ENCODE results near the gene SLC35A2.
A peak's percentile ranks its signal among the peaks of the same experiment; 100 is the strongest.
"Not testable (repeated sequence)": the region's sequence is repeated elsewhere in the genome, so short reads cannot be mapped to it uniquely, and the experiment has no call there.

Gene SLC35A2

DNA sequence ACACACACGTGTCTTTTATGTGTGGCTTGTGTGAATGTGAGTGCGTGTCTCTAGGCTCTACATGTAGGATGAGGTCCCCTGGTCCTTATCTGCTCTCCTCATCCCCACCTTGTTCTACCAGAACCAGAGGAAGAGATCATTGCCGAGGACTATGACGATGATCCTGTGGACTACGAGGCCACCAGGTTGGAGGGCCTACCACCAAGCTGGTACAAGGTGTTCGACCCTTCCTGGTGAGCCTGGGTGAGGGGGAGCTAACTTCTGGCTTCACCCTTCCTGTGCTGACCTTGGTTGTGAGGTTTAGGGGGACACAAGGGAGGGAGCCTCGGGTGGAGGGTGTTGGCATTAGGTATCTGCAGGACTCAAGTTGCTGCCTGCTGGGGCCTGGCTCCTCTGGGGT is 10.4 kb downstream of the SLC35A2 start:
- no peak for DNase-seq

GRCh38 chrX:48899078-48899410 is 12.4 kb downstream of the SLC35A2 start:
- no peak for DNase-seq

DNA sequence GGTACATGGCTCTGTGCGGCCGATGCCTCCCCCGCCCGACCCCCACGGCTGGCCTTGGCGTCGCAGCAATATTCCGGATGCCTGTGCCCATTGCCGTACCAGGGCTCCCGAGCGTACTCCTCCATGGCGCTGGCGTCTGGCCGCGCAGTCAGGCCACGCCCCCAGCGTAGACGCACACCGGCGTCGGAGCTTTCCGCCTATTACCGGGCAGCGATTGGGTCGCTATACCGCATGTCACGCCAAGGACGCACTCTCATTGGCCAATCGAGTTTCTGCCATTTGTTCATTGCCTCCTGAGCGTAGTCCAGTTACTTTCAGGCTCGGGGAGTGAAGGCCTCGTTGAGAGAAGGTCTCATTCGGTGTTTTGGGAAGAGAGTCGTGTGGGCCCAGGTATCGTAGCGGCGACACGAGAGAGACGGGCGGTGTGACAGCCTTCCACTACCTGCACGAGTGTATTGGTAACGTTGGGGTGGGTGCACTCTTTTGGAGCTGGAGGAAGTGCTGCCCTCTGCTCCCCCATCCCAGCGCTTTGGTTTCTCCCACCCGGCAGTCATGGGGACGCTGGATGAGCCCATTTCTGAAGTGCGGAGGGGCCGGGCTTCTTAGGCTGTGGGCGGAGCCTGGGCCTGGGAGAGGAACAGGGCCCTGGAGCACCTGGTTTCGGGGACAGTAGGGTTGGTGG is 13.7 kb downstream of the SLC35A2 start, which contains the start of the genes PQBP1 and TIMM17B:
PQBP1 (plus strand) TSS at position 306 of the 682 bp plus-strand sequence. CDS start 580 bp downstream, outside the sequence.
TIMM17B (minus strand) TSS at position 144 of the 682 bp plus-strand sequence; CDS start at position 125, 19 bp downstream.
- DNase-seq = peak; percentile 83

GRCh38 chrX:48897157-48897624 is 14.3 kb downstream of the SLC35A2 start:
- peak; percentile 56 to 60 for DNase-seq

DNA sequence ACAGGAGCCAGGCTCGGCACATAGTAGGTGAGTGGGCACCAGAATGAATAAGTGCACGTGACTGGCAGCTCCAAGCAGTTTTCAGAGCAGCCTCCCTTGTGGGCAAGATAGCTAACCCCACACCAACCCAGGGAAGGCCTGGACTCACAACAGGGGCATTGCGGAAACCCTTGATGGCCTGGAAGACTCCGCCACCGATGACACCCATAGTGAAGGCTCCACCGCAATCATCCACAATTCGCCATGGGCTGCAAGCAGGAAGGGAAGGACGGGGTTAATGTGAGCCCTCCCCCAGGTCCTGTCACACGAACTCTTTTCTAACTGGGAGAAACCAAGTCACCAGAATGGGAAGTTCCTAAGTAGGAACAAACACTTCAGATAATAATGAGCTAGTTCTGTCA is 14.8 kb downstream of the SLC35A2 start:
- DNase-seq = no peak

- no peak for DNase-seq
Measured at GRCh38 chrX:48894891-48895290, 16.6 kb downstream of the SLC35A2 start.

GRCh38 chrX:48893556-48894348 is 17.7 kb downstream of the SLC35A2 start:
- DNase-seq = no peak

DNA sequence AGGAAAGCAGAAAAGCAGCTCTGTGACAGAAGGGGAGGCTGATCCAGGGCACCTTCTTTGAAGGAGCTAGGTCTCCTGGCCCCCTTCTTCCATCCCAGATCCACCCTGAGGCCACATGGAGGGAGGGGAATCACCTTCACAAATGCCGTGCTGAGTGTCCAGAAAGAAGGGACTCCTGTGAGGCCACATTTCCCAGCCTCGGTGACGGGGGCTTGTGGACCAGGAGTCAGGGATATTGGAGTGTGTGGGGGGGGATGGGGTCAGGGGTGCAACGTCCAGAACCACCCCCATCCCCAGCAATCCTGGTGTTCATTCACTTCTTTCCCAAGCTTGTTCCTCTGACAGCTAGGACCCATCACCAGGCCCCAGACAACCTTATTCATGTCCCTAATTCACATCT is 18.6 kb downstream of the SLC35A2 start:
- DNase-seq = no peak

DNA sequence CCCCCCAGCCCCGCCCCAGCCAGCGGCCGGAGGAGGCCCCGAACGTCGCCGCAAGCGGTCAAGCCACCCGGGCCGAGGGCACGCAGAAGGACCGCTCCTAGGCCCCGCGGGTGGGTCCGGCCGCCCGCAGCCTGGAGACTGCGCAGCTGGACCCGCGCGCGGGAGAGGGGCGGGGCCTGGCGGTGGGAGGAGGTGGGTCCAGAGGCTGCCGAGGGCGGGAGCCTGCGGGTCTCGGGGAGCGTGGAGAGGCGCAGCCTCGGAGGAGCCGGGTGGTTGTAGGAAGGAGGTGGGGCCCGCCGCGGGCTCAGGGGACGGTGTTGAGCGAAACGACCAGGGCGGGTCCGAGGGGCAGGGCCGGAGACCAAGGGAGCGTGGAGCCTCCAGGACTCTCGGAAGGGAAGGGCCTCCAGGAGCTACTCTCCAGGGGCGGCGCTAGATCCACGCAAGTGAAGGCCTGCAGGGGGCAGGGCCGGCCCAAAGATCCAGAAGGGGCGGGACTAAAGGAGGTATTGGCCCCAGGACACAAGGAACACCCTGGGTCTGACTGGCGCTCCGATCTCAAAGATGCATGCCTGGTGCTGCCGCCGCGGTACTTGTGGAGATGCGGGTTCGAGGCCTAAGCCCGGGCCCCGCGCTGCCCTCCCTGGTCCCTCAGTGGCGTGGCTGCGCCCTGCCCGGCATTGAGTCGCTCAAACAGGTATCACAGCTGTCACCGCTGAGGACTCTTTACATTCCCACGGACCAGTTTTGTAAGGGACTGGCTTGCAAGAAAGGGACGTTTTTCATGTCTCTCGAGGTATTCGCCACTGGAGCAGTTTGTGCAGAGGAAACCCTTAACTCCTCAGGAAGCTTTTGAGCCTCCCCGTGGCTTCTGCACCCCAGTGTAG is 19.8 kb downstream of the SLC35A2 start:
- DNase-seq = peak; percentile 70 to 72

GRCh38 chrX:48890934-48891401 is 20.5 kb downstream of the SLC35A2 start:
- DNase-seq = no peak

- no peak for DNase-seq
Measured at GRCh38 chrX:48890296-48890925, 21.0 kb downstream of the SLC35A2 start.

GRCh38 chrX:48886586-48886985 is 24.9 kb downstream of the SLC35A2 start:
- not testable (repeated sequence) for DNase-seq

- no peak for DNase-seq
Measured at GRCh38 chrX:48883729-48884128, 27.7 kb downstream of the SLC35A2 start.

- not testable (repeated sequence) for DNase-seq
Measured at GRCh38 chrX:48876944-48877343, 34.5 kb downstream of the SLC35A2 start.

GRCh38 chrX:48872017-48872416 is 39.4 kb downstream of the SLC35A2 start:
- not testable (repeated sequence) for DNase-seq

- DNase-seq = no peak
Measured at GRCh38 chrX:48864210-48864609, 47.2 kb downstream of the SLC35A2 start.

GRCh38 chrX:48854898-48855297 is 56.5 kb downstream of the SLC35A2 start:
- no peak for DNase-seq

DNA sequence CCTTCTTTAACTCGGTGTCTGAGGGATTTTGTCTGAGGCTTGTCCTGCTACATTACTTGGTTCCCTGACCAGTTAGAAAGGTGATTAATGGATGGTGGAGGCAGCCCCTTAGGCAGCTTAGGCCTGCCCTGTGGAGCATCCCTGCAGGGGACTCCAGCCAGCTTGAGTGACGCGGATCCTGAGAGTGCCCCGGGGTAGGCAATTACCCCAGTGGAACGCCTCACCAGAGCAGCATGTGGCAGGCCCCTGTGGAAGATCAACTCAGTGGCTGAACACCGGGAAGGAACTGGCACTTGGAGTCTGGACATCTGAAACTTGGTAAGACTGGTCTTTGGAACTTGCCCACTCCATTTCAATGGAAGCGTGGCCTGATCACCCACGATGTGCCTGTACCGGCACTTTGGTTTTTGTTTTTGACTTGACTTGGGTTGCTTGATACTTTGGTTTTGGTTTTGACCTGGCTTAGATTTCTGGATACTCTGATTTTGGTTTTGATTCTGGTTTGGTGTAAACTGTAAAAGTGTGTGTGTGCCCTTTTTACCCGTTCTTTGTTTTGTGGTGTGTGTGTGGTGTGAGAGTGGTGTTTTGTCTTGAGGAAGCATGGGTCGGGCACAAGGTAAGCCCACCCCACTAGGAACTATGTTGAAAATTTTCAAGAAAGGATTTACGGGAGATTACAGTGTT is 57.2 kb downstream of the SLC35A2 start:
- not testable (repeated sequence) for DNase-seq

DNA sequence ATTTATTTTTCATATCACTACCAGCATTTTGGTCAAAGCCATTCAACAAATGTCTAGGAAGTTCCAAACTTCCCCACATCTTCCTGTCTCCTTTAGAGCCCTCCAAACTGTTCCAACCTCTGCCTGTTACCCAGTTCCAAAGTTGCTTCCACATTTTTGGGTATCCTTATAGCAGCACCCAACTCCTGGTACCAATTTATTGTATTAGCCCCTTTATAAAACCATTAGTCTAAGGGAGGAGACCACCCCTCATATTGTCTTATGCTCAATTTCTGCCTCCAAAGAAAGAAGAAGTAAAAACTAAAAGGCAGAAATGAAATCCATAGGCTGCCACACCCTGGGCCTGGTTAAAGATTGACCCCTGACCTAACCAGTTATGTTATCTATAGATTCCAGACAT is 58.0 kb downstream of the SLC35A2 start:
- DNase-seq = not testable (repeated sequence)
